WTC11 (cell line): ENCODE results near the gene SNX1. TPM values are rescaled to one million over a fixed set of nuclear protein-coding genes. Genes with fewer than 3 reads are reported as not detected.

Experiments
- ATAC-seq: fragments of 200-7000 bp; cut with Tn5 transposase; 2 replicates; pipeline ENCODE4 v1.10.0; 2021; ENCODE audit warnings: mild to moderate bottlenecking, moderate library complexity
- CTCF ChIA-PET: fragments of 300-600 bp; sonication (Branson Sonifier 250); formaldehyde crosslinking; loops from one replicate; lab custom pipeline; 2021; ENCODE audit warnings: antibody characterized with exemption; lab: Charles Lee
- POLR2A ChIA-PET: fragments of 350-600 bp; sonication (Branson Sonifier 250); formaldehyde crosslinking; loops from one replicate; lab custom pipeline; 2021; ENCODE audit warnings: antibody characterized with exemption; lab: Charles Lee
- DNase-seq: peaks from one replicate; pipeline ENCODE4 v3.0.0; 2021; ENCODE audit warnings: low spot score
- H3K27ac Mint-ChIP-seq: 2 replicates; pipeline ENCODE4 v1.8.0; 2021; ENCODE audit warnings: mixed read lengths
- H3K27me3 Mint-ChIP-seq: 2 replicates; pipeline ENCODE4 v1.8.0; 2021; ENCODE audit warnings: low read depth, mild to moderate bottlenecking, moderate library complexity, mixed read lengths
- H3K36me3 Mint-ChIP-seq: 2 replicates; pipeline ENCODE4 v1.8.0; 2021; ENCODE audit warnings: mixed read lengths
- H3K4me1 Mint-ChIP-seq: 2 replicates; pipeline ENCODE4 v1.8.0; 2022; ENCODE audit warnings: mixed read lengths
- H3K4me3 Mint-ChIP-seq: 2 replicates; pipeline ENCODE4 v1.8.0; 2021; ENCODE audit warnings: mild to moderate bottlenecking, moderate library complexity, mixed read lengths
- H3K9me3 Mint-ChIP-seq: 2 replicates; pipeline ENCODE4 v1.8.0; 2021; ENCODE audit warnings: mixed read lengths
- CBFB ChIP-seq: sonication (generic); formaldehyde crosslinking; IDR thresholded peaks from 2 replicates; pipeline ENCODE4 v1.8.1; 2022; ENCODE audit warnings: mild to moderate bottlenecking, low read depth, missing genetic modification reagents
- ELF4 ChIP-seq: sonication (generic); formaldehyde crosslinking; IDR thresholded peaks from 2 replicates; pipeline ENCODE4 v1.8.1; 2022; ENCODE audit warnings: low read depth, mild to moderate bottlenecking, moderate library complexity, missing genetic modification reagents
- FOXP4 ChIP-seq: sonication (generic); formaldehyde crosslinking; IDR thresholded peaks from 2 replicates; pipeline ENCODE4 v1.8.0; 2022; ENCODE audit warnings: mild to moderate bottlenecking, missing genetic modification reagents
- HMGXB4 ChIP-seq: sonication (generic); formaldehyde crosslinking; IDR thresholded peaks from 2 replicates; pipeline ENCODE4 v1.8.1; 2023; ENCODE audit warnings: mild to moderate bottlenecking, moderate library complexity, missing genetic modification reagents
- JAZF1 ChIP-seq: fragments of 250-450 bp; sonication (Bioruptor Pico); IDR thresholded peaks from 2 replicates; pipeline ENCODE4 v1.9.0; 2021; ENCODE audit warnings: moderate library complexity, mild to moderate bottlenecking, inconsistent platforms
- NR2C2 ChIP-seq: sonication (generic); formaldehyde crosslinking; IDR thresholded peaks from 2 replicates; pipeline ENCODE4 v1.8.0; 2022; ENCODE audit warnings: mild to moderate bottlenecking, missing genetic modification reagents
- SOX15 ChIP-seq: fragments of 250-450 bp; sonication (Bioruptor Pico); IDR thresholded peaks from 2 replicates; pipeline ENCODE4 v1.9.0; 2021; ENCODE audit warnings: mild to moderate bottlenecking
- SP1 ChIP-seq: sonication (generic); formaldehyde crosslinking; conservative IDR thresholded peaks from 2 replicates; pipeline ENCODE4 v1.8.1; 2022; ENCODE audit warnings: missing genetic modification reagents
- ZBTB43 ChIP-seq: sonication (generic); formaldehyde crosslinking; IDR thresholded peaks from 2 replicates; pipeline ENCODE4 v1.8.1; 2023; ENCODE audit warnings: mild to moderate bottlenecking, missing genetic modification reagents
- ZNF219 ChIP-seq: sonication (generic); formaldehyde crosslinking; IDR thresholded peaks from 2 replicates; pipeline ENCODE4 v1.8.0; 2023; ENCODE audit warnings: missing genetic modification reagents, mild to moderate bottlenecking, borderline replicate concordance
- ZNF232 ChIP-seq: sonication (generic); formaldehyde crosslinking; IDR thresholded peaks from 2 replicates; pipeline ENCODE4 v1.8.0; 2022; ENCODE audit warnings: mild to moderate bottlenecking, missing genetic modification reagents
- ZNF396 ChIP-seq: fragments of 250-450 bp; sonication (Bioruptor Pico); IDR thresholded peaks from 2 replicates; pipeline ENCODE4 v1.8.0; 2021; ENCODE audit warnings: mild to moderate bottlenecking, moderate library complexity, borderline replicate concordance
- ZNF425 ChIP-seq: fragments of 250-450 bp; sonication (Bioruptor Pico); conservative IDR thresholded peaks from 2 replicates; pipeline ENCODE4 v1.9.0; 2021; ENCODE audit warnings: mild to moderate bottlenecking
- ZNF671 ChIP-seq: fragments of 250-450 bp; sonication (Bioruptor Pico); IDR thresholded peaks from 2 replicates; pipeline ENCODE4 v1.8.0; 2021; ENCODE audit warnings: mild to moderate bottlenecking
- total RNA-seq: library from RNA; stranded (reverse); gene quantifications from 3 replicates; pipeline ENCODE4 v1.2.3, GENCODE V29; 2021
- TF ChIP-seq, protein P1 (sequence below): fragments of 250-450 bp; sonication (Bioruptor Pico); IDR thresholded peaks from 2 replicates; pipeline ENCODE4 v1.9.0; 2021; ENCODE audit warnings: mild to moderate bottlenecking, borderline replicate concordance
- TF ChIP-seq, protein P2 (sequence below): sonication (generic); formaldehyde crosslinking; IDR thresholded peaks from 2 replicates; pipeline ENCODE4 v1.8.1; 2022; ENCODE audit warnings: mild to moderate bottlenecking, moderate library complexity, missing genetic modification reagents
- TF ChIP-seq, protein P3 (sequence below): sonication (generic); formaldehyde crosslinking; IDR thresholded peaks from 2 replicates; pipeline ENCODE4 v1.8.0; 2023; ENCODE audit warnings: missing genetic modification reagents, mild to moderate bottlenecking, borderline replicate concordance

SNX1 gene
- total RNA-seq, 1 experiment from 2014 or later = 65.7 TPM

GRCh38 chr15:64127521-64128270, 31.9 kb downstream of the SNX1 start:
- ATAC-seq (no peak), DNase-seq (no peak)
- H3K4me1 Mint-ChIP-seq = no peaks in the 10 kb centered on the region
- no peak overlapping the region for H3K4me3 Mint-ChIP-seq
- H3K27ac Mint-ChIP-seq = no peak overlapping the region
- CTCF ChIA-PET = interaction anchor here (0.6 kb wide), 1 partner anchor 527 kb away, joined by 3 read pairs; no protein-coding TSS in a partner anchor
- H3K36me3 Mint-ChIP-seq = peaks cover 52% of the 10 kb centered on the region
- TF ChIP-seq ZNF232 (CRISPR knock-in tag) = no peak
- TF ChIP-seq SOX15 = no peak
- no peak for TF ChIP-seq HMGXB4
- TF ChIP-seq ZNF425 = no peak
- TF ChIP-seq ZNF219 = no peak
- TF ChIP-seq, protein P1, sequence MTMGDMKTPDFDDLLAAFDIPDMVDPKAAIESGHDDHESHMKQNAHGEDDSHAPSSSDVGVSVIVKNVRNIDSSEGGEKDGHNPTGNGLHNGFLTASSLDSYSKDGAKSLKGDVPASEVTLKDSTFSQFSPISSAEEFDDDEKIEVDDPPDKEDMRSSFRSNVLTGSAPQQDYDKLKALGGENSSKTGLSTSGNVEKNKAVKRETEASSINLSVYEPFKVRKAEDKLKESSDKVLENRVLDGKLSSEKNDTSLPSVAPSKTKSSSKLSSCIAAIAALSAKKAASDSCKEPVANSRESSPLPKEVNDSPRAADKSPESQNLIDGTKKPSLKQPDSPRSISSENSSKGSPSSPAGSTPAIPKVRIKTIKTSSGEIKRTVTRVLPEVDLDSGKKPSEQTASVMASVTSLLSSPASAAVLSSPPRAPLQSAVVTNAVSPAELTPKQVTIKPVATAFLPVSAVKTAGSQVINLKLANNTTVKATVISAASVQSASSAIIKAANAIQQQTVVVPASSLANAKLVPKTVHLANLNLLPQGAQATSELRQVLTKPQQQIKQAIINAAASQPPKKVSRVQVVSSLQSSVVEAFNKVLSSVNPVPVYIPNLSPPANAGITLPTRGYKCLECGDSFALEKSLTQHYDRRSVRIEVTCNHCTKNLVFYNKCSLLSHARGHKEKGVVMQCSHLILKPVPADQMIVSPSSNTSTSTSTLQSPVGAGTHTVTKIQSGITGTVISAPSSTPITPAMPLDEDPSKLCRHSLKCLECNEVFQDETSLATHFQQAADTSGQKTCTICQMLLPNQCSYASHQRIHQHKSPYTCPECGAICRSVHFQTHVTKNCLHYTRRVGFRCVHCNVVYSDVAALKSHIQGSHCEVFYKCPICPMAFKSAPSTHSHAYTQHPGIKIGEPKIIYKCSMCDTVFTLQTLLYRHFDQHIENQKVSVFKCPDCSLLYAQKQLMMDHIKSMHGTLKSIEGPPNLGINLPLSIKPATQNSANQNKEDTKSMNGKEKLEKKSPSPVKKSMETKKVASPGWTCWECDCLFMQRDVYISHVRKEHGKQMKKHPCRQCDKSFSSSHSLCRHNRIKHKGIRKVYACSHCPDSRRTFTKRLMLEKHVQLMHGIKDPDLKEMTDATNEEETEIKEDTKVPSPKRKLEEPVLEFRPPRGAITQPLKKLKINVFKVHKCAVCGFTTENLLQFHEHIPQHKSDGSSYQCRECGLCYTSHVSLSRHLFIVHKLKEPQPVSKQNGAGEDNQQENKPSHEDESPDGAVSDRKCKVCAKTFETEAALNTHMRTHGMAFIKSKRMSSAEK (CRISPR knock-in tag) = no peak
- TF ChIP-seq ZBTB43 (CRISPR knock-in tag) = no peak
- POLR2A ChIA-PET = no interaction called here
- no peaks in the 10 kb centered on the region for H3K27me3 Mint-ChIP-seq
- no peaks in the 10 kb centered on the region for H3K9me3 Mint-ChIP-seq

GRCh38 chr15:64130159-64130558, 34.4 kb downstream of the SNX1 start:
- ATAC-seq = no peak
- Mint-ChIP-seq H3K27ac (no peak overlapping the region), H3K36me3 (peaks cover 62% of the 10 kb centered on the region), H3K4me1 (no peaks in the 10 kb centered on the region), H3K9me3 (no peaks in the 10 kb centered on the region), H3K4me3 (no peak overlapping the region), H3K27me3 (no peaks in the 10 kb centered on the region)
- no peak for DNase-seq
- ChIA-PET POLR2A (no interaction called here), CTCF (no interaction called here)
- TF ChIP-seq, protein P2, sequence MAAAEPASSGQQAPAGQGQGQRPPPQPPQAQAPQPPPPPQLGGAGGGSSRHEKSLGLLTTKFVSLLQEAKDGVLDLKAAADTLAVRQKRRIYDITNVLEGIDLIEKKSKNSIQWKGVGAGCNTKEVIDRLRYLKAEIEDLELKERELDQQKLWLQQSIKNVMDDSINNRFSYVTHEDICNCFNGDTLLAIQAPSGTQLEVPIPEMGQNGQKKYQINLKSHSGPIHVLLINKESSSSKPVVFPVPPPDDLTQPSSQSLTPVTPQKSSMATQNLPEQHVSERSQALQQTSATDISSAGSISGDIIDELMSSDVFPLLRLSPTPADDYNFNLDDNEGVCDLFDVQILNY (CRISPR knock-in tag) = no peak
- no peak for TF ChIP-seq ZNF232 (CRISPR knock-in tag)
- no peak for TF ChIP-seq NR2C2 (CRISPR knock-in tag)
- no peak for TF ChIP-seq JAZF1 (CRISPR knock-in tag)
- no peak for TF ChIP-seq ZNF671
- no peak for TF ChIP-seq CBFB (CRISPR knock-in tag)
- TF ChIP-seq, protein P3, sequence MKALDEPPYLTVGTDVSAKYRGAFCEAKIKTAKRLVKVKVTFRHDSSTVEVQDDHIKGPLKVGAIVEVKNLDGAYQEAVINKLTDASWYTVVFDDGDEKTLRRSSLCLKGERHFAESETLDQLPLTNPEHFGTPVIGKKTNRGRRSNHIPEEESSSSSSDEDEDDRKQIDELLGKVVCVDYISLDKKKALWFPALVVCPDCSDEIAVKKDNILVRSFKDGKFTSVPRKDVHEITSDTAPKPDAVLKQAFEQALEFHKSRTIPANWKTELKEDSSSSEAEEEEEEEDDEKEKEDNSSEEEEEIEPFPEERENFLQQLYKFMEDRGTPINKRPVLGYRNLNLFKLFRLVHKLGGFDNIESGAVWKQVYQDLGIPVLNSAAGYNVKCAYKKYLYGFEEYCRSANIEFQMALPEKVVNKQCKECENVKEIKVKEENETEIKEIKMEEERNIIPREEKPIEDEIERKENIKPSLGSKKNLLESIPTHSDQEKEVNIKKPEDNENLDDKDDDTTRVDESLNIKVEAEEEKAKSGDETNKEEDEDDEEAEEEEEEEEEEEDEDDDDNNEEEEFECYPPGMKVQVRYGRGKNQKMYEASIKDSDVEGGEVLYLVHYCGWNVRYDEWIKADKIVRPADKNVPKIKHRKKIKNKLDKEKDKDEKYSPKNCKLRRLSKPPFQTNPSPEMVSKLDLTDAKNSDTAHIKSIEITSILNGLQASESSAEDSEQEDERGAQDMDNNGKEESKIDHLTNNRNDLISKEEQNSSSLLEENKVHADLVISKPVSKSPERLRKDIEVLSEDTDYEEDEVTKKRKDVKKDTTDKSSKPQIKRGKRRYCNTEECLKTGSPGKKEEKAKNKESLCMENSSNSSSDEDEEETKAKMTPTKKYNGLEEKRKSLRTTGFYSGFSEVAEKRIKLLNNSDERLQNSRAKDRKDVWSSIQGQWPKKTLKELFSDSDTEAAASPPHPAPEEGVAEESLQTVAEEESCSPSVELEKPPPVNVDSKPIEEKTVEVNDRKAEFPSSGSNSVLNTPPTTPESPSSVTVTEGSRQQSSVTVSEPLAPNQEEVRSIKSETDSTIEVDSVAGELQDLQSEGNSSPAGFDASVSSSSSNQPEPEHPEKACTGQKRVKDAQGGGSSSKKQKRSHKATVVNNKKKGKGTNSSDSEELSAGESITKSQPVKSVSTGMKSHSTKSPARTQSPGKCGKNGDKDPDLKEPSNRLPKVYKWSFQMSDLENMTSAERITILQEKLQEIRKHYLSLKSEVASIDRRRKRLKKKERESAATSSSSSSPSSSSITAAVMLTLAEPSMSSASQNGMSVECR (CRISPR knock-in tag) = no peak
- no peak for TF ChIP-seq FOXP4 (CRISPR knock-in tag)
- no peak for TF ChIP-seq SP1 (CRISPR knock-in tag)
- TF ChIP-seq ELF4 (CRISPR knock-in tag) = no peak
- no peak for TF ChIP-seq ZNF396 (CRISPR knock-in tag)
